ENCODE results near the gene PRDM12.

PRDM12 gene

GRCh38 chr9:130668196-130668595 lies 3.8 kb downstream of the PRDM12 start:
- TF ChIP-seq CTCF (conservative IDR thresholded peaks at IDR 0.05), result no peak
- TF ChIP-seq ZFX (IDR thresholded peaks at IDR 0.05), result no peak
- H3K27ac ChIP-seq, result no peak overlapping the region

GRCh38 chr9:130668659-130669058 lies 4.3 kb downstream of the PRDM12 start:
- H3K27ac ChIP-seq, result no peak overlapping the region
- TF ChIP-seq ZFX (IDR thresholded peaks at IDR 0.05) (no peak), CTCF (conservative IDR thresholded peaks at IDR 0.05) (no peak)

DNA sequence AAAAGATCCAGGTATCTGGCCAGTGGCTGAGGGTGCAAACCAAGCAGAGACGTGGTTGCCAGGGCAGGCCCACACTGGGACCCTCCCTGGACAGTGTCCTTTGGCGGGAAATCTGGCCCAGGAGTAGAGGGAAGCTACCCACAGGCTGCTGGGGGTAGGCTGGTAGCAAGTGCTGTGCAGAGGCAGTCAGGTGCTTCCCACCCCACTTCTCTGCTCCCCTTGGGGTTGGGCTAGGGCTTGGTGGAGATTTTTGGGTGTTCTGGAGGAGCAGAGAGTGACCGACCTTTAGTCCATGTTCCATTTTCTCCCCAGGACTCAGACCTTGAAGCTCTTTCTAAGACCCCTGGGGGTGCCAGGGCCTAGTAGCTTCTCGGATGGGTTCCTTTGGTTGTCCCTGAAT lies 5.6 kb downstream of the PRDM12 start:
- H3K27ac ChIP-seq, result no peak overlapping the region
- TF ChIP-seq CTCF (conservative IDR thresholded peaks at IDR 0.05), result no peak
- no peak for TF ChIP-seq ZFX (IDR thresholded peaks at IDR 0.05)

DNA sequence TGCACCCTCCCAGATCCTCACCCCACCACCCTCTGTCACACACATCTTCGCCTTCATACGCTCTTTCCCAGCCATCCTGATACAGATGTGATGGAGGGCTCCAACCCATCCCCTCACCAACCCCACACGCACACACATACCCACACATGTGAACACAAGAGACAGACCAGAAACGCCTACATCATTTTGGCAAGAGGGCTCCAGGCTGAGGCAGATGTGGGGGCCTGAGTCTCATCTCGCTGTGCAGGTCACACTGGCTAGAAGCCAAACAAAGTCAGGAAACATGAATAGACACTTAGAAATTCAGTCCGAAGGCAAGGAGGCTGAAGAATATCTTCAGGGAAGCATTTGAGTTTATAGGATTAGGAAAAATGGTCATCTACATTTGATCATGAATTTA lies 6.2 kb downstream of the PRDM12 start:
- H3K27ac ChIP-seq, result no peak overlapping the region
- TF ChIP-seq CTCF (conservative IDR thresholded peaks at IDR 0.05) (no peak), ZFX (IDR thresholded peaks at IDR 0.05) (no peak)

DNA sequence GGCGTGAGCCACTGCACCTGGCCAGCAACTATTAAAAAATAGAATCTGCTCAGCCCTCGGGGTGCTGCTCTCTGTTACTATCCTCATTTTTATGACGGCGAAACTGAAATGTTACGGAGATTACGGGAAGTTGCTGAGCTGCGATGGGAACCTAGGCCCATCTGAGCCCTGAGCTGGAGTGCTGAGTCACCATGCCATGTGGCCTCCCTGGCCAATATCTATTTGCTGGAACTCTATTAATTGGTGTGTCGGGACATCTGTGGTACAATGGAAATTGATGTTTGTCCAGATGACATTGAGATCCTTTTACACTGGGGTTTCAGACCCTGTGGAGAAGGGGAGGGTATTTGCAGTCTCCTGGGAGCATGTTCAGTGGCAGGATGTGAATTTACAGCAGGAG lies 8.1 kb downstream of the PRDM12 start:
- no peak for TF ChIP-seq ZFX (IDR thresholded peaks at IDR 0.05)
- no peak for TF ChIP-seq CTCF (conservative IDR thresholded peaks at IDR 0.05)
- no peak overlapping the region for H3K27ac ChIP-seq

GRCh38 chr9:130672933-130673615 lies 8.7 kb downstream of the PRDM12 start:
- TF ChIP-seq ZFX (IDR thresholded peaks at IDR 0.05) (no peak), CTCF (conservative IDR thresholded peaks at IDR 0.05) (no peak)
- no peak overlapping the region for H3K27ac ChIP-seq

DNA sequence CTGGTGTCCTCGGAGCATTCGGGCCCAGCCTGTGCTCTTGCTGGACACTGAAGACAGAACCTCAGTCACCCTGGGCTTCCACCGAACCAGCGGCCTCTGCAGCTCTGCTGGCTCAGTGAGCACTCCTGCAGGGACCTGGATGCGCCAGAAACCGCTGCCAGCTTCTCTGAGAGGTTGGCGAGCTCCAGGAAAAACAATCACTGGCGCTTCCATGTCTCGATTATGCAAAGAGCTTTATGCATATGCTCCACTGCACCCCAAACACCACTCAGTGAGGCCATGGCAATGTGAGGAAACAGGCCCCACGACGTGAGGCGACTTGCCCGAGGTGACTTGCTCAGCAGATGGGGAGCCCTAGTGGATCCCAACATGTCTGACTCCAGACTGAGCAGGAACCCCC lies 11.0 kb downstream of the PRDM12 start:
- H3K27ac ChIP-seq, result no peak overlapping the region

More for the DNA sequence above, 11.0 kb downstream of the PRDM12 start:
- no peak for TF ChIP-seq ZFX (IDR thresholded peaks at IDR 0.05)
- no peak for TF ChIP-seq CTCF (conservative IDR thresholded peaks at IDR 0.05)
